ENCODE measurements around the gene OR2D2. TPM values are rescaled to one million over a fixed set of nuclear protein-coding genes. Genes with fewer than 3 reads are reported as not detected.

OR2D2 gene
- total RNA-seq, 6 experiments from 2014 or later = not detected

DNA sequence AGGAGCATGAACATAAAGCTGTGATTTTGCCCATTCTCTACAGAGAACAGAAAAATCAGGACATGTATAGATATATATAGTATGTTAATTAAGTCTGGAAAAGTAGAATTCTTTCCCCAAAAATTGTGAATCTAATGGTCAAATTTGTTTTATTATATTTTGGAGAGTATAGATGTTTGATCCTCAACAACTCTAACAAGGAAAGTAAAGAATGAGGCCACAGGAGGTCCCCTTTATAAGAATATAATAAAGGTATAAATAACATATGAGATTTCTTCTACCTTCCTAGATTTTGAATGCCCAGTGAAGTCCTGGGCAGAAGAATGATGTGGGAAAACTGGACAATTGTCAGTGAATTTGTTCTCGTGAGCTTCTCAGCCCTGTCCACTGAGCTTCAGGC lies 16.0 kb downstream of the OR2D2 start, which contains the start of gene OR10A4:
TSS of gene OR10A4 (plus strand) at position 301 of the 400 bp plus-strand sequence. CDS start at position 324, 23 bp downstream.
- WGBS (ENCODE audit: insufficient coverage, low coverage, low lambda C conversion rate, missing lambda C conversion rate) = 83% methylated on average over 1 of the region's 1 CpG
- Histone ChIP-seq H3K36me3 (no peaks in the 10 kb centered on the region), H3K4me1 (no peaks in the 10 kb centered on the region), H3K27me3 (no peaks in the 10 kb centered on the region), H3K4me3 (no peak within 1 kb of the TSS), H3K27ac (no peak within 1 kb of the TSS), H3K9me3 (no peaks in the 10 kb centered on the region)
- TF ChIP-seq POLR2A (IDR thresholded peaks at IDR 0.05) = no peak
- TF ChIP-seq, protein P1, sequence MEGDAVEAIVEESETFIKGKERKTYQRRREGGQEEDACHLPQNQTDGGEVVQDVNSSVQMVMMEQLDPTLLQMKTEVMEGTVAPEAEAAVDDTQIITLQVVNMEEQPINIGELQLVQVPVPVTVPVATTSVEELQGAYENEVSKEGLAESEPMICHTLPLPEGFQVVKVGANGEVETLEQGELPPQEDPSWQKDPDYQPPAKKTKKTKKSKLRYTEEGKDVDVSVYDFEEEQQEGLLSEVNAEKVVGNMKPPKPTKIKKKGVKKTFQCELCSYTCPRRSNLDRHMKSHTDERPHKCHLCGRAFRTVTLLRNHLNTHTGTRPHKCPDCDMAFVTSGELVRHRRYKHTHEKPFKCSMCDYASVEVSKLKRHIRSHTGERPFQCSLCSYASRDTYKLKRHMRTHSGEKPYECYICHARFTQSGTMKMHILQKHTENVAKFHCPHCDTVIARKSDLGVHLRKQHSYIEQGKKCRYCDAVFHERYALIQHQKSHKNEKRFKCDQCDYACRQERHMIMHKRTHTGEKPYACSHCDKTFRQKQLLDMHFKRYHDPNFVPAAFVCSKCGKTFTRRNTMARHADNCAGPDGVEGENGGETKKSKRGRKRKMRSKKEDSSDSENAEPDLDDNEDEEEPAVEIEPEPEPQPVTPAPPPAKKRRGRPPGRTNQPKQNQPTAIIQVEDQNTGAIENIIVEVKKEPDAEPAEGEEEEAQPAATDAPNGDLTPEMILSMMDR (IDR thresholded peaks at IDR 0.05) = no peak
- ATAC-seq = no peak
- DNase-seq = no peak
- intact Hi-C loops (cut with DNase I) = no loop called here

DNA sequence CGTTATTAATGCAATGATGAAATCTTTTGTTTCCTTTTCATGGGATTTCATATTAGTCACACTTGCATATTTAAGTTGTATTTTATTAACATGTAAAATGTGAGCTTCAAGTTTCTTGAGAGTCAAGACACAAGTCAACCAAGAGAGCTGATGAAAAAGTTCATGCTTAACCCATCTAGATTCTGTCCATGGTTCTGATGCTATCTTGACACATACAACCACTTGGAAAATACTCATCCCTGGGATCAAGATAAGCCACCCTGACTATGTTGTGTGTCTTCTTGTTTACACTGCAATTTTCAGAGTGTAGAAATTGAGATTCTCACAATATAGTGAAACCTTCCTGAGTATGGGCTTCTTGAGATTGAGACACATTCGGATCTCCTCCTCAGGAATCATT lies 16.5 kb downstream of the OR2D2 start:
- Histone ChIP-seq H3K27me3 (no peaks in the 10 kb centered on the region), H3K36me3 (no peaks in the 10 kb centered on the region), H3K4me3 (no peak overlapping the region), H3K27ac (no peak overlapping the region), H3K9me3 (no peaks in the 10 kb centered on the region), H3K4me1 (no peaks in the 10 kb centered on the region)
- no peak for ATAC-seq
- intact Hi-C loops (cut with DNase I) = no loop called here
- DNase-seq = no peak
- TF ChIP-seq POLR2A (IDR thresholded peaks at IDR 0.05) = no peak
- TF ChIP-seq, protein P1 (IDR thresholded peaks at IDR 0.05) = no peak
- WGBS (ENCODE audit: insufficient coverage, low coverage, low lambda C conversion rate, missing lambda C conversion rate) = 64% methylated on average over 2 of the region's 2 CpGs

DNA sequence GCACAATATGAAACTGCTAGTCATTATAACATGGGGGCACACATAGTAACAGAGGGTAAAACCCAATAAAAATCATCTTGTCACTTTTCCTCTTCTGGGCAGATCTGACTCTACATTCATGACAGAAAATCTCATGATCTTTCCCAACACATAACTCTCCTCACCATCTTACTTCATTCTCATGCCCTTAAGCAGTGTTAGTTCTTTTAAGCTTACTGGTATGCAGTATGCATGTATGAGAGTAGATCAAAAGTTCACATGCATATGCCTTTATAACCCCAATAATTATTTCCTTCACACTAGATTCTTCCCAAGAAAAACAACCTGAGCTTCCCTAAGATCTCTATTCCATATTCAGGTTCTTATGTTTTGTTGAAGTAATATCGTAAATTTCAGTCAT lies 21.0 kb downstream of the OR2D2 start:
- no peaks in the 10 kb centered on the region for H3K36me3 ChIP-seq
- no peak overlapping the region for H3K4me3 ChIP-seq
- no peak overlapping the region for H3K27ac ChIP-seq
- no peak for TF ChIP-seq POLR2A (IDR thresholded peaks at IDR 0.05)
- TF ChIP-seq, protein P1 (IDR thresholded peaks at IDR 0.05) = no peak
- H3K27me3 ChIP-seq = no peaks in the 10 kb centered on the region
- DNase-seq (no peak), ATAC-seq (no peak)
- intact Hi-C loops (cut with DNase I) = no loop called here
- no peaks in the 10 kb centered on the region for H3K9me3 ChIP-seq
- H3K4me1 ChIP-seq = no peaks in the 10 kb centered on the region
- 28% methylated on average over 1 of the region's 1 CpG for WGBS (ENCODE audit: insufficient coverage, low coverage, low lambda C conversion rate, missing lambda C conversion rate)

DNA sequence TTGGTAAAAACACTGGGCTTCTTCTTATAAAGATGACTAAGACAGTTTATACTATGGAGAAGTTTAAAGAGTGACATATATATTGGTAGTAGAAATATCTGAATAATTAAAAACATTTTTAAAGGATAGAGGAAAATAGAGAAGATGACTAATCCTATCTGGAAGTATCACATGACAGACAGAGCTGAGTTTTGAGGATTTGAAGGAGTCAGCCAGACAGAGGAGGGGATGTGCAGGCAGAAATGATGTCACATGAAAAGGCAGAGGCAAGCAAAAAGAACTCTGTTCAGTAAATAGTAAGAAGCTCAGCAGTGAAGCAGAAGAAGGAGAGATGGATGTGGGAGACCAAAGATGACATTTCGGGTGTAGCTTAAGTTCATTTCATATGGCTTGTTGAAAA lies 27.9 kb downstream of the OR2D2 start:
- no peak overlapping the region for H3K27ac ChIP-seq
- no peak for ATAC-seq
- TF ChIP-seq, protein P1 (IDR thresholded peaks at IDR 0.05) = no peak
- no peak for TF ChIP-seq POLR2A (IDR thresholded peaks at IDR 0.05)
- H3K27me3 ChIP-seq = no peaks in the 10 kb centered on the region
- no peaks in the 10 kb centered on the region for H3K4me1 ChIP-seq
- H3K9me3 ChIP-seq = no peaks in the 10 kb centered on the region
- H3K36me3 ChIP-seq = no peaks in the 10 kb centered on the region
- no peak for DNase-seq
- no peak overlapping the region for H3K4me3 ChIP-seq
- 91% methylated on average over 1 of the region's 1 CpG for WGBS (ENCODE audit: insufficient coverage, low coverage, low lambda C conversion rate, missing lambda C conversion rate)
- intact Hi-C loops (cut with DNase I) = no loop called here

DNA sequence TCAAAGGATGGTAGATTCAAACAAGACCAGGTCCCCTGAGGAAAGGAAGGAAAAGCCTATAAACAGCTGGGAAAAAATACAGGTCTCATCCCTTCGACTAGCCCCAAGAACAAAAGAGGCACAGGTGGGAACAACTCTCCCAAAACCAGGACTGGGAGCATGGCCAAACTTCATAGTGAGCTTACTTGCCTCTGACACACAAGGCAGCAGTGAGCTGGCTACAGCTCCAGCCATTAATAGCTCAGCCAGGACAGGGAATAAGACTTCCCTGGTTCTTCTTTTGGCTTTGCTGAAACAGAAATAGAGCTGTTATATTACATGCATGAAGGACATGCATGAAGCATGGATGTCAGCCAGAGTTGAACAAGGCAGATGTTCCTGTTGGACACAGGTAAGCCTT lies 29.3 kb downstream of the OR2D2 start, which contains the start of gene OR10A2:
TSS of gene OR10A2 (plus strand) at position 97 of the 400 bp plus-strand sequence. CDS start 6,698 bp downstream, outside the sequence.
- TF ChIP-seq POLR2A (IDR thresholded peaks at IDR 0.05) = no peak
- Histone ChIP-seq H3K4me1 (no peaks in the 10 kb centered on the region), H3K36me3 (no peaks in the 10 kb centered on the region), H3K27ac (no peak within 1 kb of the TSS), H3K4me3 (no peak within 1 kb of the TSS), H3K9me3 (no peaks in the 10 kb centered on the region), H3K27me3 (no peaks in the 10 kb centered on the region)
- ATAC-seq (no peak), DNase-seq (no peak)
- 18% methylated on average over 1 of the region's 1 CpG for WGBS (ENCODE audit: insufficient coverage, low coverage, low lambda C conversion rate, missing lambda C conversion rate)
- intact Hi-C loops (cut with DNase I) = no loop called here

Measured in right lobe of liver (tissue), 6 donors.